GM12891 (cell line): Measurements from ENCODE around the gene TRAPPC3.
A peak's percentile ranks its signal among the peaks of the same experiment; 100 is the strongest.

Experiments used
- PAX5 ChIP-seq: IDR thresholded peaks from 2 replicates; pipeline ENCODE4 v1.6.1; 2011; ENCODE audit warnings: low read length, moderate library complexity, mild to moderate bottlenecking; ENCODE audit not compliant: insufficient read depth, severe bottlenecking
- POLR2A ChIP-seq: IDR thresholded peaks from 2 replicates; pipeline ENCODE4 v1.6.1; 2011; ENCODE audit warnings: low read depth, low read length, control low read depth
- POLR2AphosphoS5 ChIP-seq: IDR thresholded peaks from 2 replicates; pipeline ENCODE4 v1.6.1; 2011; ENCODE audit warnings: low read depth, low read length, control low read depth
- POU2F2 ChIP-seq: IDR thresholded peaks from 2 replicates; pipeline ENCODE4 v1.6.1; 2011; ENCODE audit warnings: low read depth, mild to moderate bottlenecking, control low read depth, low read length, moderate library complexity
- SPI1 ChIP-seq: IDR thresholded peaks from 2 replicates; pipeline ENCODE4 v1.6.1; 2011; ENCODE audit warnings: low read depth, low read length, control low read depth
- TAF1 ChIP-seq: IDR thresholded peaks from 2 replicates; pipeline ENCODE4 v1.6.1; 2011; ENCODE audit warnings: low read depth, low read length, control low read depth

DNA sequence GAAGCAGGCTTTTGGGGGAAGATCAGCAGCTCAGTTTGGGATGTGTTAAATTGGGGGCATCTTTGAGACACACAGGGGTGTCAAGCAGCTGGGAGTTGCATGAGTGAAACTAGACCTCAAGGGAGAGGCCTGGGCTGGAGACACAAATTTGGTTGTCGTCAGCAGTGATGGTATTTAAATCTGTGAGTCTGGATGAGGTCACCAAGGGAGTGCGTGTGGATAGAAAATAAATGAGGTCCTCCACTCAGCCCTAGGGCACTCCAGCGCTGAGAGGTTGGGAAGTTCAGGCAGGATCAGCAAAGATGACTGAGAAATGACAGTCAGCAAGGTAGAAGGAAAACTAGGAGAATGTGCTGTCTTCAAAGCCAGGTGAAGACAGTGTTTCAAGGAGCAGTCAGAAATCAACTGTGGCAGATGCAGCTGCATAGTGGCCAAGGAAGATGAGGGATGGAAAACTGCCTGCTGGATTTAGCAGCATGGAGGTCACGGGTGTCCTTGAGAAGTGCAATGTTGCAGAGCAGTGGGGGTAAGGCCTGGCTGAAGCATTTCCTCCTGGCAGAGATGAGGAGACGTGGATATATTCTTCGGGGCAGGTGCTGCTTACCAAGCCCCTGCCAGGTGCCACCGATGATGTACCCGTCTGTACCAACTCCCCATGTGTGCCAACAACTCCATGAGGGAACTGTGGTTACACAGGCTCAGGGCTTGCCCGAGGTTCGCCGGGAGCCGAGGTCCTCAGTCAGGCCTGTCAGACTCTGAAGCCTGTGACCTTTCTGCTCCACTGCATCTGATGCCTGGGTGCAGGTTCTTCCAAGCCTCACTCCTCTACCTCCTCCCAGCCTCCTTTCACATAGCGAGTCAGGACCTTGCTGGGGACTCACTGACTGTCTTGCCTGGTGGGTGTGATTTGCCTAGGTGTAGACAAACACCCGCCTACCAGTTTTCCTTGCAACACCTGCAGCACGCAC, 17.9 kb upstream of the TRAPPC3 start:
- TF ChIP-seq POLR2AphosphoS5: no peak
- TF ChIP-seq POLR2A: peak; percentile 29; the same call in 1 of the 2 replicates
- TF ChIP-seq TAF1: no peak
- no peak for TF ChIP-seq SPI1
- TF ChIP-seq PAX5: no peak
- TF ChIP-seq POU2F2: 0 out of 2 replicates have a peak, but pooled peaks have one; percentile 40
